A549 (cell line): ENCODE data around the gene DYNC2H1. TPM values are rescaled to one million over a fixed set of nuclear protein-coding genes. Genes with fewer than 3 reads are reported as not detected.
A peak's percentile ranks its signal among the peaks of the same experiment; 100 is the strongest.
"Not testable (repeated sequence)": the region's sequence is repeated elsewhere in the genome, so short reads cannot be mapped to it uniquely, and the experiment has no call there.

Experiments
- ATAC-seq, 2 experiments: fragments of 200-7000 bp in 1 of 2; fragments of >200 bp in 1 of 2; cut with Nextera tagmentation in 1 of 2; cut with Tn5 transposase in 1 of 2; 3 replicates each; pipeline versions ENCODE4 v1.8.0 to v1.9.1; 2018 to 2020; ENCODE audit warnings: mild to moderate bottlenecking in 1 of 2, moderate library complexity in 1 of 2
- CTCF ChIA-PET: fragments of 300-600 bp; sonication (Branson Sonifier 250); formaldehyde crosslinking; extraction: SDS; loops from one replicate; lab custom pipeline; 2021; ENCODE audit warnings: antibody characterized with exemption, inconsistent platforms; lab: Yijun Ruan, JAX
- POLR2A ChIA-PET: fragments of 350-600 bp; formaldehyde crosslinking; extraction: SDS; loops from one replicate; lab custom pipeline; 2021; ENCODE audit warnings: antibody characterized with exemption, inconsistent platforms; lab: Yijun Ruan, JAX
- DNase-seq, 2 experiments: peaks; one replicate each; pipeline versions ENCODE4 v3.0.0 to v3.0.0-alpha.2; 2011 to 2016; ENCODE audit warnings: low read depth in 1 of 2, low spot score in 1 of 2
- FAIRE-seq: peaks from 2 replicates; lab custom pipeline; 2011; peaks lifted over from hg19 to GRCh38; lab: Jason Lieb, UNC
- H3K27ac ChIP-seq, 2 experiments: fragments of >200 bp; sonication (Bioruptor Twin); formaldehyde crosslinking; 3 replicates each; pipeline ENCODE4 v1.5.1; 2016 to 2017
- H3K4me1 ChIP-seq: fragments of >200 bp; sonication (Bioruptor Twin); formaldehyde crosslinking; 3 replicates; pipeline ENCODE4 v1.6.1; 2016
- H3K4me2 ChIP-seq: fragments of >200 bp; sonication (Bioruptor Twin); formaldehyde crosslinking; 3 replicates; pipeline ENCODE4 v1.6.1; 2016
- H3K4me3 ChIP-seq: fragments of >200 bp; sonication (Bioruptor Twin); formaldehyde crosslinking; 3 replicates; pipeline ENCODE4 v1.5.1; 2016
- H3K9me3 ChIP-seq: fragments of >200 bp; sonication (Bioruptor Twin); formaldehyde crosslinking; 3 replicates; pipeline ENCODE4 v1.6.1; 2016
- ATOH8 ChIP-seq: fragments of 250-450 bp; sonication (Bioruptor Pico); IDR thresholded peaks from 2 replicates; pipeline ENCODE4 v1.5.0; 2020; ENCODE audit warnings: low read depth, mild to moderate bottlenecking, moderate library complexity
- BHLHE40 ChIP-seq: IDR thresholded peaks from 2 replicates; pipeline ENCODE4 v1.6.1; 2012; ENCODE audit warnings: low read depth, low read length, inconsistent platforms
- CHD2 ChIP-seq: fragments of 150-350 bp; IDR thresholded peaks from 2 replicates; pipeline ENCODE4 v1.6.1; 2014; ENCODE audit warnings: low read length; ENCODE audit not compliant: partially characterized antibody
- EP300 ChIP-seq, 2 experiments: fragments of >200 bp; sonication (Bioruptor Twin); formaldehyde crosslinking; IDR thresholded peaks; 2 replicates in 1 of 2; 3 replicates in 1 of 2; pipeline ENCODE4 v1.6.1; 2016 to 2017
- KDM5A ChIP-seq: fragments of 200-600 bp; sonication (generic); IDR thresholded peaks from 2 replicates; pipeline ENCODE4 v1.6.1; 2016; ENCODE audit warnings: antibody characterized with exemption, mild to moderate bottlenecking
- MAFK ChIP-seq: fragments of 450-650 bp; IDR thresholded peaks from 2 replicates; pipeline ENCODE4 v1.6.1; 2014; ENCODE audit not compliant: partially characterized antibody
- MAZ ChIP-seq: fragments of 150-350 bp; IDR thresholded peaks from 2 replicates; pipeline ENCODE4 v1.6.1; 2014; ENCODE audit warnings: antibody characterized with exemption, low read depth, low read length, borderline replicate concordance
- NR3C1 ChIP-seq: fragments of >200 bp; sonication (Bioruptor Twin); formaldehyde crosslinking; IDR thresholded peaks from 3 replicates; pipeline ENCODE4 v1.6.1; 2017
- PBX3 ChIP-seq: IDR thresholded peaks from 2 replicates; pipeline ENCODE4 v1.6.1; 2012
- POLR2A ChIP-seq: IDR thresholded peaks from 2 replicates; pipeline ENCODE4 v1.6.1; 2012; ENCODE audit warnings: mild to moderate bottlenecking, low read length
- RCOR1 ChIP-seq: fragments of 150-350 bp; IDR thresholded peaks from 2 replicates; pipeline ENCODE4 v1.6.1; 2014; ENCODE audit warnings: antibody characterized with exemption, low read length, low read depth
- SREBF2 ChIP-seq: fragments of 450-650 bp; IDR thresholded peaks from 2 replicates; pipeline ENCODE4 v1.6.1; 2014; ENCODE audit warnings: mild to moderate bottlenecking, moderate library complexity
- TFCP2L1 ChIP-seq: fragments of 250-450 bp; sonication (Bioruptor Pico); IDR thresholded peaks from 2 replicates; pipeline ENCODE4 v1.5.0; 2021; ENCODE audit warnings: mild to moderate bottlenecking
- TP53 ChIP-seq: fragments of 250-450 bp; sonication (Bioruptor Pico); IDR thresholded peaks from 2 replicates; pipeline ENCODE4 v1.5.0; 2021; ENCODE audit warnings: mild to moderate bottlenecking, moderate library complexity
- WGBS: methylation state at CpG from one replicate; pipeline ENCODE4 v1.1.6; 2017; ENCODE audit errors: missing lambda C conversion rate; 5-methylcytosine and 5-hydroxymethylcytosine counted together
- polyA plus RNA-seq, 4 experiments: library from polyadenylated mRNA; depleted of rRNA in 3 of 4; stranded (reverse); fragments of >200 nt; fragmentation: RNase III in 1 of 4; extraction: RNeasy Plus Mini Kit Qiagen cat#74134 plus additional on column Dnase treatment in 1 of 4; gene quantifications; 2 replicates in 3 of 4; 3 replicates in 1 of 4; pipeline ENCODE4 v1.2.3, GENCODE V29; 2011 to 2017

DYNC2H1 gene
- polyA plus RNA-seq, 2 of the 4 experiments (the other 2 are of a cell fraction), result 4.9 to 14.8 TPM

GRCh38 chr11:103125462-103125861 is 16.2 kb downstream of the DYNC2H1 start:
- H3K4me2 ChIP-seq, result no peak overlapping the region
- no peak for TF ChIP-seq EP300 (IDR thresholded peaks at IDR 0.05)
- TF ChIP-seq TP53 (CRISPR knock-in tag), result no peak
- no peak for TF ChIP-seq NR3C1
- TF ChIP-seq SREBF2, result no peak
- no peak for TF ChIP-seq ATOH8 (CRISPR knock-in tag)
- TF ChIP-seq, all 56 proteins: peak for 0
- no peak overlapping the region for H3K27ac ChIP-seq
- FAIRE-seq, result no peak
- no peak for DNase-seq
- no peak overlapping the region for H3K4me3 ChIP-seq
- ChIA-PET POLR2A (no interaction called here), CTCF (interaction anchor here (1.3 kb wide), 1 partner anchor 16 kb away, joined by 7 read pairs; the partner anchor contains the start of gene DYNC2H1)
- no peaks in the 10 kb centered on the region for H3K4me1 ChIP-seq
- no peaks in the 10 kb centered on the region for H3K9me3 ChIP-seq
- ATAC-seq, result no peak

- H3K4me1 ChIP-seq, CTCF ChIA-PET, DNase-seq, POLR2A ChIA-PET, FAIRE-seq, H3K4me3 ChIP-seq, ATAC-seq, H3K9me3 ChIP-seq, H3K27ac ChIP-seq, H3K4me2 ChIP-seq: not testable (repeated sequence)
- WGBS, result 98% methylated on average over 13 of the region's 13 CpGs
Observed at GRCh38 chr11:103141986-103142385, 32.8 kb downstream of the DYNC2H1 start.

- ATAC-seq, result no peak
- POLR2A ChIA-PET, result no interaction called here
- DNase-seq, result no peak
- TF ChIP-seq MAZ (no peak), PBX3 (no peak)
- H3K9me3 ChIP-seq, result no peaks in the 10 kb centered on the region
- FAIRE-seq, result no peak
- no peak overlapping the region for H3K27ac ChIP-seq
- H3K4me1 ChIP-seq, result peaks cover 7% of the 10 kb centered on the region; the same call in 2 of the 3 replicates
- no peak overlapping the region for H3K4me2 ChIP-seq
- CTCF ChIA-PET, result no interaction called here
- no peak overlapping the region for H3K4me3 ChIP-seq
Observed at GRCh38 chr11:103147627-103148026, 38.4 kb downstream of the DYNC2H1 start.

- Histone ChIP-seq H3K4me2 (no peak overlapping the region), H3K27ac (no peak overlapping the region), H3K4me3 (no peak overlapping the region), H3K4me1 (no peaks in the 10 kb centered on the region), H3K9me3 (no peaks in the 10 kb centered on the region)
- no peak for ATAC-seq
- DNase-seq, result no peak
- ChIA-PET CTCF (no interaction called here), POLR2A (no interaction called here)
- 88% methylated on average over 3 of the region's 3 CpGs for WGBS
- TF ChIP-seq KDM5A (no peak), MAFK (peak; percentile 78)
- no peak for FAIRE-seq
Observed at GRCh38 chr11:103157542-103157941, 48.3 kb downstream of the DYNC2H1 start.

- no peak for ATAC-seq
- H3K4me2 ChIP-seq, result no peak overlapping the region
- ChIA-PET CTCF (no interaction called here), POLR2A (no interaction called here)
- H3K4me3 ChIP-seq, result no peak overlapping the region
- H3K27ac ChIP-seq, result no peak overlapping the region
- TF ChIP-seq POLR2A (no peak), TFCP2L1 (CRISPR knock-in tag) (no peak), NR3C1 (no peak), ATOH8 (CRISPR knock-in tag) (no peak), KDM5A (no peak), CHD2 (no peak), BHLHE40 (no peak), RCOR1 (no peak)
- TF ChIP-seq, all 56 proteins: peak for 0
- Histone ChIP-seq H3K4me1 (no peaks in the 10 kb centered on the region), H3K9me3 (no peaks in the 10 kb centered on the region)
- 81% methylated on average over 2 of the region's 2 CpGs for WGBS
- DNase-seq, result no peak
- no peak for FAIRE-seq
Observed at GRCh38 chr11:103164093-103164796, 55.0 kb downstream of the DYNC2H1 start.
